SK-N-SH (cell line): ENCODE measurements around the gene AGXT. TPM values are rescaled to one million over a fixed set of nuclear protein-coding genes. Genes with fewer than 3 reads are reported as not detected.

Experiments used
- CTCF ChIA-PET: fragments of 300-600, 350-600 bp; formaldehyde crosslinking; extraction: SDS; loops from one replicate; lab custom pipeline; 2021; lab: Yijun Ruan, JAX
- POLR2A ChIA-PET: fragments of 350-600 bp; sonication (Branson Sonifier 250); formaldehyde crosslinking; extraction: SDS; loops from one replicate; lab custom pipeline; 2020; ENCODE audit warnings: antibody characterized with exemption, inconsistent platforms; lab: Yijun Ruan, JAX
- DNase-seq: peaks from one replicate; pipeline ENCODE4 v3.0.0; 2012
- H2AFZ ChIP-seq: fragments of 200-600 bp; sonication (generic); 2 replicates; pipeline ENCODE4 v1.8.1; 2016; ENCODE audit warnings: antibody characterized with exemption, mild to moderate bottlenecking, low read depth
- H3F3A ChIP-seq: fragments of 200-600 bp; sonication (generic); replicated peaks from 2 replicates; pipeline ENCODE3; 2016; ENCODE audit warnings: antibody characterized with exemption, mild to moderate bottlenecking; ENCODE audit not compliant: insufficient read depth
- H3K27ac ChIP-seq, 2 experiments: fragments of 200-500 bp in 1 of 2; fragments of 200-600 bp in 1 of 2; sonication (Bioruptor generic) in 1 of 2; sonication (generic), shearing (Covaris generic) in 1 of 2; 2 replicates each; pipeline versions ENCODE4 v1.5.1 to v1.6.1; 2014 to 2016; ENCODE audit warnings: low read depth in 2 of 2, inconsistent platforms in 1 of 2, low read length in 1 of 2, mild to moderate bottlenecking in 1 of 2, mixed read lengths in 1 of 2
- H3K27me3 ChIP-seq: fragments of 200-600 bp; sonication (generic), shearing (Covaris generic); 2 replicates; pipeline ENCODE4 v1.6.1; 2016; ENCODE audit warnings: mixed run types; ENCODE audit not compliant: insufficient read depth
- H3K36me3 ChIP-seq, 2 experiments: fragments of 200-500 bp in 1 of 2; fragments of 200-600 bp in 1 of 2; sonication (Bioruptor generic) in 1 of 2; sonication (generic) in 1 of 2; replicated peaks in 1 of 2; 2 replicates each; pipeline versions ENCODE3 to v1.5.1; 2014 to 2016; ENCODE audit warnings: low read length in 1 of 2, mild to moderate bottlenecking in 1 of 2; ENCODE audit not compliant: insufficient read depth in 2 of 2, control insufficient read depth in 1 of 2
- H3K4me1 ChIP-seq, 2 experiments: fragments of 200-500 bp in 1 of 2; fragments of 200-600 bp in 1 of 2; sonication (Bioruptor generic) in 1 of 2; sonication (generic), shearing (Covaris generic) in 1 of 2; 2 replicates each; pipeline versions ENCODE4 v1.5.1 to v1.6.1; 2014 to 2016; ENCODE audit warnings: low read depth in 1 of 2, low read length in 1 of 2, mixed run types in 1 of 2; ENCODE audit not compliant: insufficient read depth in 2 of 2, control insufficient read depth in 1 of 2
- H3K4me2 ChIP-seq: fragments of 200-600 bp; sonication (generic), shearing (Covaris generic); 2 replicates; pipeline ENCODE4 v1.6.1; 2017; ENCODE audit warnings: mixed run types
- H3K4me3 ChIP-seq, 2 experiments: fragments of 200-500 bp in 1 of 2; fragments of 200-600 bp in 1 of 2; sonication (Bioruptor generic) in 1 of 2; sonication (generic), shearing (Covaris generic) in 1 of 2; 2 replicates each; pipeline versions ENCODE4 v1.5.1 to v1.8.1; 2014 to 2016; ENCODE audit warnings: low read depth in 2 of 2, inconsistent platforms in 1 of 2, low read length in 1 of 2, mild to moderate bottlenecking in 1 of 2, mixed read lengths in 1 of 2, moderate library complexity in 1 of 2
- H3K79me2 ChIP-seq: fragments of 200-600 bp; sonication (generic); 2 replicates; pipeline ENCODE4 v1.8.1; 2017; ENCODE audit warnings: mild to moderate bottlenecking; ENCODE audit not compliant: insufficient read depth
- H3K9ac ChIP-seq: fragments of 200-600 bp; sonication (generic); 2 replicates; pipeline ENCODE4 v1.6.1; 2017; ENCODE audit warnings: mixed run types
- H3K9me2 ChIP-seq: fragments of 200-600 bp; sonication (generic); 2 replicates; pipeline ENCODE4 v1.6.1; 2017; ENCODE audit warnings: mixed run types
- H3K9me3 ChIP-seq: fragments of 200-600 bp; sonication (generic); 2 replicates; pipeline ENCODE4 v1.6.1; 2017; ENCODE audit warnings: mixed run types, mild to moderate bottlenecking, moderate library complexity
- H4K20me1 ChIP-seq: fragments of 200-600 bp; sonication (generic); 2 replicates; pipeline ENCODE4 v1.6.1; 2017; ENCODE audit warnings: mild to moderate bottlenecking, mixed run types; ENCODE audit not compliant: insufficient read depth
- ELF1 ChIP-seq: IDR thresholded peaks from 2 replicates; pipeline ENCODE4 v1.4.0; 2012
- EP300 ChIP-seq, 2 experiments: IDR thresholded peaks; 2 replicates each; pipeline versions ENCODE4 v1.4.0 to v1.6.1; 2012; ENCODE audit warnings: borderline replicate concordance in 1 of 2, low read depth in 1 of 2, low read length in 1 of 2
- EZH2phosphoT487 ChIP-seq: fragments of 200-600 bp; sonication (generic); IDR thresholded peaks from 2 replicates; pipeline ENCODE4 v1.6.1; 2017; ENCODE audit warnings: low read depth, mixed run types, mild to moderate bottlenecking, antibody characterized with exemption, moderate library complexity, borderline replicate concordance
- FOXJ3 ChIP-seq: sonication (generic); formaldehyde crosslinking; IDR thresholded peaks from 2 replicates; pipeline ENCODE4 v1.5.1; 2020; ENCODE audit warnings: mild to moderate bottlenecking, missing genetic modification reagents
- FOXM1 ChIP-seq: IDR thresholded peaks from 2 replicates; pipeline ENCODE4 v1.4.0; 2012; ENCODE audit warnings: low read depth, mild to moderate bottlenecking
- GATA2 ChIP-seq: sonication (generic); formaldehyde crosslinking; IDR thresholded peaks from 2 replicates; pipeline ENCODE4 v1.5.0; 2020; ENCODE audit warnings: mild to moderate bottlenecking, missing genetic modification reagents
- MEF2A ChIP-seq: IDR thresholded peaks from 2 replicates; pipeline ENCODE4 v1.4.0; 2012; ENCODE audit warnings: low read depth, borderline replicate concordance
- MXI1 ChIP-seq: IDR thresholded peaks from 2 replicates; pipeline ENCODE4 v1.6.1; 2012; ENCODE audit warnings: mild to moderate bottlenecking, low read depth, low read length, improper control_type of control experiment
- NRF1 ChIP-seq: IDR thresholded peaks from 2 replicates; pipeline ENCODE4 v1.6.1; 2012; ENCODE audit warnings: low read depth, mild to moderate bottlenecking, low read length
- POLR2AphosphoS5 ChIP-seq: IDR thresholded peaks from 2 replicates; pipeline ENCODE4 v1.6.1; 2012; ENCODE audit warnings: low read depth, low read length
- RCOR1 ChIP-seq: fragments of 150-350 bp; IDR thresholded peaks from 2 replicates; pipeline ENCODE4 v1.6.1; 2017; ENCODE audit warnings: antibody characterized with exemption, low read length
- SMC3 ChIP-seq: IDR thresholded peaks from 2 replicates; pipeline ENCODE4 v1.6.1; 2012; ENCODE audit warnings: low read depth, low read length, improper control_type of control experiment
- USF2 ChIP-seq: fragments of 150-350 bp; IDR thresholded peaks from 2 replicates; pipeline ENCODE4 v1.6.1; 2017; ENCODE audit warnings: antibody characterized with exemption, low read length, low read depth, borderline replicate concordance
- ZBTB33 ChIP-seq: IDR thresholded peaks from 2 replicates; pipeline ENCODE4 v1.4.0; 2012; ENCODE audit warnings: low read depth, borderline replicate concordance
- whole genome bisulfite sequencing: methylation state at CpG from one replicate; pipeline ENCODE4 v1.1.6; 2017; ENCODE audit warnings: low lambda C conversion rate; 5-methylcytosine and 5-hydroxymethylcytosine counted together
- polyA plus RNA-seq, 3 experiments: library from polyadenylated mRNA; depleted of rRNA; stranded (reverse); fragments of >200 nt; gene quantifications; 2 replicates each; pipeline ENCODE4 v1.2.3, GENCODE V29; 2012

Gene AGXT
- polyA plus RNA-seq, 1 of the 3 experiments (the other 2 are of a cell fraction): not detected

- Histone ChIP-seq H3K36me3 (no peaks in the 10 kb centered on the region), H3K79me2 (no peaks in the 10 kb centered on the region), H2AFZ (no peak overlapping the region), H3K27ac (no peak overlapping the region), H4K20me1 (no peaks in the 10 kb centered on the region), H3K4me1 (no peaks in the 10 kb centered on the region), H3K4me2 (no peak overlapping the region), H3K27me3 (peaks cover 6% of the 10 kb centered on the region; the same call in 1 of the 2 replicates), H3K9me3 (no peaks in the 10 kb centered on the region), H3F3A (no peaks in the 10 kb centered on the region), H3K9ac (no peak overlapping the region), H3K4me3 (no peak overlapping the region), H3K9me2 (no peaks in the 10 kb centered on the region)
- DNase-seq: no peak
- POLR2A ChIA-PET: no interaction called here
- TF ChIP-seq POLR2AphosphoS5 (no peak), ELF1 (no peak), NRF1 (no peak), MEF2A (no peak), FOXM1 (no peak), EP300 (IDR thresholded peaks at IDR 0.05; ENCODE audit: borderline replicate concordance in 1 of 2, low read depth in 1 of 2, low read length in 1 of 2) (no peak), MXI1 (no peak), SMC3 (no peak), FOXJ3 (no peak)
- CTCF ChIA-PET: interaction anchor here (1.7 kb wide), 1 partner anchor 37 kb away, joined by 4 read pairs; no protein-coding TSS in a partner anchor
- 33% methylated on average over 8 of the region's 21 CpGs for WGBS
Observed at GRCh38 chr2:240856151-240856980, 12.3 kb upstream of the AGXT start.

GRCh38 chr2:240857039-240858008 is 11.3 kb upstream of the AGXT start:
- ChIA-PET CTCF (interaction anchor here (0.8 to 1.7 kb wide), 5 partner anchors 8 to 57 kb away, joined by 3 to 4 read pairs (median 3); no protein-coding TSS in a partner anchor), POLR2A (no interaction called here)
- Histone ChIP-seq H4K20me1 (no peaks in the 10 kb centered on the region), H3K4me3 (no peak overlapping the region), H3K9ac (no peak overlapping the region), H3K27ac (no peak overlapping the region), H3K36me3 (no peaks in the 10 kb centered on the region), H3K79me2 (no peaks in the 10 kb centered on the region), H3K9me3 (no peaks in the 10 kb centered on the region), H3K9me2 (no peaks in the 10 kb centered on the region), H3K4me2 (no peak overlapping the region), H2AFZ (no peak overlapping the region), H3K27me3 (peaks cover 12% of the 10 kb centered on the region; the same call in 1 of the 2 replicates), H3F3A (no peaks in the 10 kb centered on the region), H3K4me1 (no peaks in the 10 kb centered on the region)
- no peak for TF ChIP-seq GATA2 (CRISPR knock-in tag)
- TF ChIP-seq RCOR1: no peak
- TF ChIP-seq EZH2phosphoT487: no peak
- TF ChIP-seq FOXJ3: no peak
- TF ChIP-seq MXI1: no peak
- no peak for TF ChIP-seq ZBTB33
- TF ChIP-seq POLR2AphosphoS5: no peak
- no peak for TF ChIP-seq MEF2A
- no peak for TF ChIP-seq USF2
- no peak for DNase-seq
- WGBS: 74% methylated on average over 13 of the region's 21 CpGs
